ENCODE measurements around the gene CYP27C1. TPM values are rescaled to one million over a fixed set of nuclear protein-coding genes. Genes with fewer than 3 reads are reported as not detected.

CYP27C1 gene
- total and polyA plus RNA-seq, 2 of the 13 experiments (the other 11 are each of a cell fraction or from before 2014, with no cell fraction given): not detected

GRCh38 chr2:127197475-127198385, 22.4 kb downstream of the CYP27C1 start (continued):
- TF ChIP-seq ZNF770 (CRISPR knock-in tag; IDR thresholded peaks at IDR 0.05) (0 out of 2 replicates have a peak, but pooled peaks have one; percentile 26), ZNF430 (CRISPR knock-in tag; IDR thresholded peaks at IDR 0.05) (peak; percentile 74; the same call in 1 of the 2 replicates), ZNF691 (CRISPR knock-in tag; IDR thresholded peaks at IDR 0.05; ENCODE audit: borderline replicate concordance, low read depth) (peak; percentile 47; the same call in 1 of the 2 replicates), ZNF687 (CRISPR knock-in tag; IDR thresholded peaks at IDR 0.05) (peak; percentile 60), ZFP91 (CRISPR knock-in tag; IDR thresholded peaks at IDR 0.05; ENCODE audit: borderline replicate concordance) (peak; percentile 68; the same call in 1 of the 2 replicates), NR2F1 (CRISPR knock-in tag; IDR thresholded peaks at IDR 0.05) (no peak), HNRNPL (IDR thresholded peaks at IDR 0.05; ENCODE audit: low read depth, low read length) (no peak), SMARCE1 (IDR thresholded peaks at IDR 0.05; ENCODE audit: borderline replicate concordance) (no peak), KDM5B (CRISPR knock-in tag; IDR thresholded peaks at IDR 0.05; ENCODE audit: borderline replicate concordance) (peak; percentile 56; the same call in 1 of the 2 replicates), MYC (CRISPR knock-in tag; IDR thresholded peaks at IDR 0.05; ENCODE audit: borderline replicate concordance) (peak; percentile 28; the same call in 1 of the 2 replicates), POGK (CRISPR knock-in tag; conservative IDR thresholded peaks at IDR 0.05) (peak; percentile 31; the same call in 1 of the 2 replicates), GABPB1 (CRISPR knock-in tag; IDR thresholded peaks at IDR 0.05) (peak; percentile 34; the same call in 1 of the 2 replicates), ZMYM4 (CRISPR knock-in tag; IDR thresholded peaks at IDR 0.05) (peak; percentile 57), ZNF772 (CRISPR knock-in tag; IDR thresholded peaks at IDR 0.05) (0 out of 2 replicates have a peak, but pooled peaks have one; percentile 34)

All from HepG2 (cell line).